ENCODE data around the gene OSBPL1A. TPM values are rescaled to one million over a fixed set of nuclear protein-coding genes. Genes with fewer than 3 reads are reported as not detected.

OSBPL1A gene
- total RNA-seq, 4 donors from 2014 or later: 16.1 to 80.0 (median 61.4) TPM

- Histone ChIP-seq H3K4me3 (no peak overlapping the region), H3K9me3 (no peaks in the 10 kb centered on the region), H3K36me3 (peaks cover 0 to 9% (median 3%) of the 10 kb centered on the region in 4 donors), H3K27ac (no peak overlapping the region), H3K4me1 (peaks cover 0 to 5% (median 0%) of the 10 kb centered on the region in 4 donors), H3K27me3 (no peaks in the 10 kb centered on the region)
- in situ Hi-C loops (cut with MboI; ENCODE audit: low pct_ligation_motif_present in 1 of 4, low pct_unique_long_range_greater_than_20kb in 1 of 4, low sequenced_read_pairs in 3 of 4): no loop called here
- no peak for DNase-seq
- 83 to 92% methylated on average over 1 of the region's 1 CpG for WGBS, 2 donors (ENCODE audit: low coverage in 1 of 2)
- intact Hi-C loops (cut with DNase I; ENCODE audit: low total_unique reads): no loop called here
- TF ChIP-seq POLR2AphosphoS5 (IDR thresholded peaks at IDR 0.05): no peak
- TF ChIP-seq POLR2A (IDR thresholded peaks at IDR 0.05): no peak
- TF ChIP-seq CTCF (IDR thresholded peaks at IDR 0.05): no peak
- TF ChIP-seq EP300 (IDR thresholded peaks at IDR 0.05; ENCODE audit: low read depth): no peak
Observed at GRCh38 chr18:24436939-24437338, 39.3 kb upstream of the OSBPL1A start.

- in situ Hi-C loops (cut with MboI; ENCODE audit: low pct_ligation_motif_present in 1 of 4, low pct_unique_long_range_greater_than_20kb in 1 of 4, low sequenced_read_pairs in 3 of 4) (no loop called here), intact Hi-C loops (cut with DNase I; ENCODE audit: low total_unique reads) (no loop called here)
- no peaks in the 10 kb centered on the region for H3K27me3 ChIP-seq
- WGBS, 2 donors (ENCODE audit: low coverage in 1 of 2): 94 to 100% methylated on average over 3 of the region's 3 CpGs
- no peak for TF ChIP-seq CTCF (IDR thresholded peaks at IDR 0.05)
- no peak for TF ChIP-seq POLR2AphosphoS5 (IDR thresholded peaks at IDR 0.05)
- no peak for TF ChIP-seq POLR2A (IDR thresholded peaks at IDR 0.05)
- TF ChIP-seq EP300 (IDR thresholded peaks at IDR 0.05; ENCODE audit: low read depth): no peak
- no peaks in the 10 kb centered on the region for H3K36me3 ChIP-seq
- no peaks in the 10 kb centered on the region for H3K9me3 ChIP-seq
- DNase-seq: no peak
- H3K4me3 ChIP-seq: no peak overlapping the region
- H3K27ac ChIP-seq: no peak overlapping the region
- H3K4me1 ChIP-seq: peaks cover 0 to 10% (median 0%) of the 10 kb centered on the region in 4 donors
Observed at GRCh38 chr18:24432618-24433017, 35.0 kb upstream of the OSBPL1A start.

GRCh38 chr18:24429188-24429587 is 31.6 kb upstream of the OSBPL1A start:
- intact Hi-C loops (cut with DNase I; ENCODE audit: low total_unique reads) (no loop called here), in situ Hi-C loops (cut with MboI; ENCODE audit: low pct_ligation_motif_present in 1 of 4, low pct_unique_long_range_greater_than_20kb in 1 of 4, low sequenced_read_pairs in 3 of 4) (no loop called here)
- no peak overlapping the region for H3K4me3 ChIP-seq
- H3K4me1 ChIP-seq: peaks cover 0 to 16% (median 6%) of the 10 kb centered on the region in 4 donors
- WGBS, 2 donors (ENCODE audit: low coverage in 1 of 2): 86 to 93% methylated on average over 4 of the region's 4 CpGs
- H3K9me3 ChIP-seq: no peaks in the 10 kb centered on the region
- no peak overlapping the region for H3K27ac ChIP-seq
- DNase-seq: no peak
- no peak for TF ChIP-seq EP300 (IDR thresholded peaks at IDR 0.05; ENCODE audit: low read depth)
- no peak for TF ChIP-seq POLR2AphosphoS5 (IDR thresholded peaks at IDR 0.05)
- TF ChIP-seq CTCF (IDR thresholded peaks at IDR 0.05): no peak
- TF ChIP-seq POLR2A (IDR thresholded peaks at IDR 0.05): no peak
- no peaks in the 10 kb centered on the region for H3K36me3 ChIP-seq
- H3K27me3 ChIP-seq: peaks cover 7% of the 10 kb centered on the region

GRCh38 chr18:24428709-24429108 is 31.1 kb upstream of the OSBPL1A start:
- no peaks in the 10 kb centered on the region for H3K36me3 ChIP-seq
- H3K4me1 ChIP-seq: peaks cover 0 to 13% (median 6%) of the 10 kb centered on the region in 4 donors
- H3K27me3 ChIP-seq: peaks cover 12% of the 10 kb centered on the region
- no peak overlapping the region for H3K4me3 ChIP-seq
- no peak for DNase-seq
- intact Hi-C loops (cut with DNase I; ENCODE audit: low total_unique reads) (no loop called here), in situ Hi-C loops (cut with MboI; ENCODE audit: low pct_ligation_motif_present in 1 of 4, low pct_unique_long_range_greater_than_20kb in 1 of 4, low sequenced_read_pairs in 3 of 4) (no loop called here)
- WGBS, 2 donors (ENCODE audit: low coverage in 1 of 2): 67 to 71% methylated on average over 3 of the region's 3 CpGs
- H3K27ac ChIP-seq: no peak overlapping the region
- no peaks in the 10 kb centered on the region for H3K9me3 ChIP-seq
- no peak for TF ChIP-seq POLR2A (IDR thresholded peaks at IDR 0.05)
- no peak for TF ChIP-seq POLR2AphosphoS5 (IDR thresholded peaks at IDR 0.05)
- TF ChIP-seq EP300 (IDR thresholded peaks at IDR 0.05; ENCODE audit: low read depth): no peak
- no peak for TF ChIP-seq CTCF (IDR thresholded peaks at IDR 0.05)

Data from transverse colon (tissue), 4 donors.